HG03457 (cell line): ENCODE results near the gene CD40.
"Not testable (repeated sequence)": the region's sequence is repeated elsewhere in the genome, so short reads cannot be mapped to it uniquely, and the experiment has no call there.

ENCODE experiments used
- ATAC-seq: cut with Tn5 transposase; IDR thresholded peaks from one replicate; pipeline ENCODE4 v1.9.1; 2021; ENCODE audit warnings: moderate number of reproducible peaks; ENCODE audit not compliant: unreplicated experiment

CD40 gene

DNA sequence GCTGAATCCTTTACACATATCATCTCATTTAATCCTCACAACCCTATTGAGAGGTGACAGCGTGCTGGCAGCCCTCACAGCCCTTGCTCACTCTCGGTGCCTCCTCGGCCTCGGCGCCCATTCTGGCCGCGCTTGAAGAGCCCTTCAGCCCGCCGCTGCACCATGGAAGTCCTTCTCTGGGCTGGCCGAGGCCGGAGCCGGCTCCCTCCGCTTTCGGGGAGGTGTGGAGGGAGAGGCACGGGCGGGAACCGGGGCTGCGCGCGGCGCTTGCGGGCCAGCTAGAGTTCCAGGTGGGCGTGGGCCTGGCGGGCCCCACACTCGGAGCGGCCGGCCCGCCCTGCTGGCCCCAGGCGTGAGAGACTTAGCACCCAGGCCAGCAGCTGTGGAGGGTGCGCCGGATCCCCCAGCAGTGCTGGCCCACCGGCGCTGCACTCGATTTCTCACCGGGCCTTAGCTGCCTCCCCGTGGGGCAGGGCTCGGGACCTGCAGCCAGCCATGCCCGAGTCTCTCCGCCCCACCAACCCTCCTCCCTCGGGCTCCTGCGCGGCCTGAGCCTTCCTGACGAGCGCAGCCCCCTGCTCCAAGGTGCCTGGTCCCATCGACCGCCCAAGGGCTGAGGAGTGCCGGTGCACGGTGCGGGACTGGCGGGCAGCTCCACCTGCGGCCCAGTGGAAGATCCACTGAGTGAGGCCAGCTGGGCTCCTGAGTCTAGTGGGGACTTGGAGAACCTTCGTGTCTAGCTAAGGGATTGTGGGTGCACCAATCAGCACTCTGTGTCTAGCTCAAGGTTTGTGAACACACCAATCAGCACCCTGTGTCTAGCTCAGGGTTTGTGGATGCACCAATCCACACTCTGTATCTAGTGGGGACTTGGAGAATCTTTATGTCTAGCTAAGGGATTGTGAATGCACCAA, 26.2 kb upstream of the CD40 start:
- ATAC-seq: not testable (repeated sequence)

DNA sequence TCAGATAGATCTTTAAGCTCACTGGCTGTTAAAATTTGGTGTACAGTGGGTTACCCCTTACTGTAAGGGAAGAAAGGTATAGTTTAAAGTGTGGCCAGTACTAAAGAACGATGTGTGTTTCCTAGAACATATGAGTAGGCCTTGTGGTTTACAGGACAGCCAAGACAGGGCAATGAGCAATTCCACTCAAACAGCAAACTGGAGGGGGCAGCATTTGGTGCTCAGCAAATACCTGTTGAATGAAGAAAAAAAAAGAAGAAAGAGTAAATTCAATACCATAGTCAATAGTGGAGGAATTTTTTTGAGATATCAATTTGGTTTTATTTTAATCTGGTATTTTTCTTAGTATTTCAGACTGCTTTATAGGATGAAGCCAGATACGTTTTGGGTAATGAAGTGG, 24.6 kb upstream of the CD40 start:
- no peak for ATAC-seq

DNA sequence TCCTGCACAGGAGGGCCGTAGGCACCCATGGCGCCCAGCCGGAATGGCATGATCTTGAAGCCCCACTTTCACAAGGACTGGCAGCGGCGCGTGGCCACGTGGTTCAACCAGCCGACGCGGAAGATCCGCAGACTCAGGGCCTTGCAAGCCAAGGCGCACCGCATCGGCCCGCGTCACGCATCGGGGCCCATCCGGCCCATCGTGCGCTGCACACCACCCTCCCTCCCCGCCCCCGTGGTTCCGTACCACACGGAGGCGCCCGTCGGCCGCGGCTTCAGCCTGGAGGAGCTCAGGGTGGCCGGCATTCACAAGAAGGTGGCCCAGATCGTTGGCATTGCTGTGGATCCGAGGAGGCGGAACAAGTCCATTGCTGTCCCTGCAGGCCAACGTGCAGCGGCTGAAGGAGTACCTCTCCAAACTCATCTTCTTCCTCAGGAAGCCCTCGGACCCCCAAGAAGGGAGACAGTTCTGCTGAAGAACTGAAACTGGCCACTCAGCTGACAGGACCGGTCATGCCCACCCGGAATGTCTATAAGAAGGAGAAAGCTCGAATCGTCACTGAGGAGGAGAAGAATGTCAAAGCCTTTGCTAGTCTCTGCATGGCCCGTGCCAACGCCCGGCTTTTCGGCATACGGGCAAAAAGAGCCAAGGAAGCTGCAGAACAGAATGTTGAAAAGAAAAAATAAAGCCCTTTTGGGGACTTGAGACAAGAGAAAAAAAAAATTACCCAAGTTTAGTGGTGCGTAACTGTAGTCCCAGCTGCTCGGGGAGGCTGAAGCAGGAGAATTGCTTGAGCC, 18.4 kb upstream of the CD40 start:
- ATAC-seq: no peak

DNA sequence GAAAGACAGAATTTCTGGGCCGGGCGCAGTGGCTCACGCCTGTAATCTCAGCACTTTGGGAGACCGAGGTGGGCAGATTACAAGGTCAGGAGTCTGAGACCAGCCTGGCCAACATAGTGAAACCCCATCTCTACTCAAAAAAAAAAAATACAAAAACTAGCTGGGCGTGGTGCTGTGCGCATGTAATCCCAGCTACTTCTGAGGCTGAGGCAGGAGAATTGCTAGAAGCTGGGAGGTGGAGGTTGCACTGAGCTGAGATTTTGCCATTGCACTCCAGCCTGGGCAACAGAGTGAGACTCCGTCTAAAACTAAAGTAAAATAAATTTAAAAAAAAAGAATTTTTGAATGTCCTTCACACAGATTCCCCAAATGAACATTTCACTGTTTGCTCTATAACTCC, 17.7 kb upstream of the CD40 start:
- ATAC-seq: not testable (repeated sequence)

DNA sequence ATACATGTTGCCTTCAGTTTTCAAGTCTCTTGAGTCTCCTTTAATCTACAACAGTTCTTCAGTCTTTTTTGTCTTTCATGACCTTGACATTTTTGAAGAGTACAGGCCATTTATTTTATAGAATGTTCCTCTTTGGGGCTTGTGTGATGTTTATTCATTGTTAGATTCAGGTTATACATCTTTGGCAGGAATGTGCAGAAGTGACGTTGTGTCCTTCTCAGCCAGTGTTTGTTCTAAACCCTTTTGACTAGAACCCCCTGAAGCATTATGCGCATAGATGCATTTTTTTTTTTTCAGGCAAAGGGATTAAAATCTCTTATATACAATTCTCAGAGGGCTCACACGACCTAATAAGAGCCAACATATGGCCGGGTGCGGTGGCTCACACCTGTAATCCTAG, 17.1 kb upstream of the CD40 start:
- ATAC-seq: no peak

DNA sequence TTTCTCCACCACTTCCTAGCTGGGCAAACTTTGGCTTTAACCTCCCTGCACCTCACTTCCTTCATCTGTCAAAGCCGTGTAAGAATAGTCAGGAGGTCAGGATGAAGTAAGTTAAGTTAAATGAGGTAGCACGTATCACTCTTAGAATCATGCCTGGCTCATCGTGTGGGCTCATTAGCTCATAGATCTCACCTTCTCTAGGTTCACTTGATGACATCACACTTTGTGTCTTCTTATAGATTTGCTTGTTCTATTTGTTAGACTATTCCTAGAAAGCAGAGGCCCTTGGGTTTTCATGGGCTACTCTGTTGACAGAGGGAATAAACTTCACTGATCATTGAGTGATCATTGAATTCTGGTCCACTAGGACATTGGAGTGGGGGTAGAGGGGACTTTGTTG, 16.2 kb upstream of the CD40 start:
- ATAC-seq: no peak

DNA sequence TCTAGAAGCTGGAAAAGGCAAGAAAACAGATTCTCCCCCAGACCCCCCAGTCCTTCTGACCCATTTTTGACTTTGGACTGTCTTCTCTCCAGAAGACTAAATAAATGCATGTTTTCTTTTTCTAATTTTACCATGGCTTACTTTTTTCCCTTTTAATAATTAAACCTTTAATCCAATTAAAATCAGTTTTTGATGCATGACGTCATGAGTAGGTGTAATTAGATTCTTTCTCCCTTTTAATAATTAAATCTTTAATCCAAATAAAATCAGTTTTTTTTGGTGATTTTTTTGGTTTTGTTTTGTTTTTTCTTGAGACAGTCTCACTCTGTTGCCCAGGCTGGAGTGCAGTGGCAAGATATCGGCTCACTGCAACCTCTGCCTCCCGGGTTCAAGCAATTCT, 15.2 kb upstream of the CD40 start:
- no peak for ATAC-seq

DNA sequence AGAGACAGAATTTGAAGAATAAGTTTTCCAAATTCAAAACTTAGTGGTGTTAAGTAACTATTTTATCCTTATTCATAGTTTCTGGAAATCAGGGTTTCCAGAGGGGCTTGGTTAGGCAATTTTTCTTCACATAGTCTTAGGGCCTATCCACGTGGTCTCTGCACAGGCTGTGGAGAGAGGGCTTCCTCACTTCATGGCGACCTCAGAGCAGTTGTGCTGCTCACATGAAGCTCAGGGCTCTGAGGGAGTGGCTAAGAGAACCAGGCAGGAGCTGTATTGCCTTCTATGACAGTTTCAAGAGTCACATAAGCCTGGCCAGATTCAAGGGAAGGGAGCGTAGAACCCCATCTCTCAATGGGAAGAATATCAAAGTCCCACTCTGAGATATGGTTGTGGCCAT, 13.9 kb upstream of the CD40 start:
- no peak for ATAC-seq

DNA sequence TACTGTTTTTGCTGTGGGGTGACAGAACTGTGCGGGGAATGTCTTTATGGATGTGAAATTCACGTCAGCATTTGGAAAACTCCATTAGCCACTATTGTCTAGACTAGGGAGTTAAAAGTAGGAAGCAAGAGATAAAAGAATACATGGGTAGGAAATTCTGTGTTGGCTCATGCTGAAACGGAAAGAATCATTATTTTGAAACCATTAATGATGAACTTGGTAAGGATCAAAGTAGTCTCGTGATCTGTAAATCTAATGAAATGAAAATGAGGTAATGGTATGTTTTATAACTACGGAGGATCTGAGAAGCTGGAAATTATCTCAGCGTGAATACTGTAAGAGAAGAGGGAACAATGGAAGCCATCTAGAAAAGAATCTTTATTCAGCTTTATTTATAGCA, 11.1 kb upstream of the CD40 start:
- no peak for ATAC-seq

DNA sequence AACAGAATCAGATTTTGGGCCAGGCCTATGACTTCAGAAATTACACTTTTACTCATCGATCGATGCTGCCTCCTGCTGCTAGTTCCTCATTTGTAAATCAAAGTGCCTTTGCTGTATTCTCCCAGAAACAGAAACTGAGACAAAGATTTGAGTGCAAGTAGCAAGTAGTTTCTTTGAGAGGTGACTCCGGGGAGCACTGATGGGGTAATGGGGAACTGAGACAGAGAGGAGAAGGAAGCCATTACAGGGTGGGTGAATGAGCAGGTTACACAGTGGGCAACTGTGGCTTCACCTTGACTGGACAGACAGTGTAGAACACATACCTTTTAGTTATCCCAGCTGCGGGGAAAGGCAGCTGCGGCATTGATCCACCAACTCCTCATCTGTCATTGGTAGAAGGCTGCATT, 9.7 kb upstream of the CD40 start:
- ATAC-seq: peak; percentile 58

DNA sequence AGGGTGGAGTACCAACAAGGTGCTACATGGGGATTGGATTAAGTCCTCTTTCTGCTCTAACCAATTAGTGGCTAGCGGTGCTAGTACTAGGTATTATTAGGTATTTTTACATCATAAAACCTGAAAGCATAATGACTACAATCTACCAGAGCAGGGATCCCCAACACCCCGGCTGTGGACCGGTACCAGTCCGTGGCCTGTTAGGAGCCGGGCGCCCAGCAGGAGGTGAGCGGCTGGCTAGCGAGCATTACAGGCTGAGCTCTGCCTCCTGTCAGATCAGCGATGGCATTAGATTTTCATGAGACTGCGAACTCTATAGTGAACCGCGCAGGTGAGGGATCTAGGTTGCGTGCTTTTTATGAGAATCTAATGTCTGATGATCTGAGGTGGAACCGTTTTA, 9.1 kb upstream of the CD40 start:
- no peak for ATAC-seq

DNA sequence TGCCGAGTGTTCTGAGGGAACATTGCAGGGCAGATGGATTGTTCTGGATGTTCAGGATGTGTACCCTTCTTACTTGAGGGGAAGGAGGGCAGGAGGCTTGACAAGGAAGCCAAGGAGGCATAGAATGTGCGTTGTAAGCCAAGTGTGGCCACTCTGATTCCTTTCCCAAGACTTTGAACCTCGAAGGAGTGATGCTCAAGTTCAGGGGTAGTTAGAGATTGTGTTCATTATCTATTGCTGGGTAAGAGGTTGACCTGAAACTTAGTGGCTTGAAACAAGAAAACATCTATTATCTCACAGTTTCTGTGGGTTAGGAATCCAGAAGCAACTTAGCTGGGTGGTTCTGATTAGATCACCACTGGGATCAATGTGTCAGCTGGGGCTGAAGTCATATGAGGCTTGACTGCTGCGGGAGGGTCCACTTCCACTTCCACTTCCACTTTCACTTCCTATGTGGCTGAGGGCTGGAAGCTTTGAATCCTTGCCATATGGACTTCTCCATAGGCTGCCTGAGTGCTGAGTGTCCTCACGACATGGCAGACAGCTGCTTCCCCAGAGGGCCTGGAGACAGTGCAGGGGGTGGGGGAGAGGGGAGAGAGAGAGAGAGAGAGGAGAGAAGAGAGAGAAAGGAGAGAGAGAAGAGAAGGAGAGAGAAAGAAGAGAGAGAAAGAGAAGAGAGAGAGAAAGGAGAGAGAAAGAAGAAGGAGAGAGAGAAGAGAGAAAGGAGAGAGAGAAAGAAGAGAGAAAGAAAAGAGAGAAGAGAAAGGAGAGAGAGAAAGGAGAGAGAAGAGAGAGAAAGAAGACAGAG, 6.9 kb upstream of the CD40 start:
- peak; percentile 39 for ATAC-seq

DNA sequence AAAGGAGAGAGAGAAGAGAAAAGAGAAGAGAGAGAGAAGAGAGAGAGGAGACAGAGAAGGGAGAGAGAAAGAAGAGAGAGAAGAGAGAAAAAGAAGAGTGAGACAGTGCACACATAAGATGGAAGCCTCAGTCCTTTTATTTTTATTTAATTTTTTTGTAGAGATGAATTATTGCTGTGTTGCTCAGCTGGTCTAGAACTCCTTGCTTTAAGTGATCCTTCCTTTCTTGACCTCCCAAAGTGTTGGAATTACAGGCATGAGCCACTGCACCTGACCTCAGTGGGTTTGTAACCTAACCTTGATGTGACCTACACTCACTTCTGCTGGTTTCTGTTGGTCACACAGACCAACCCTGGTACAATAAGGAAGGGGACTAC, 6.3 kb upstream of the CD40 start:
- no peak for ATAC-seq

DNA sequence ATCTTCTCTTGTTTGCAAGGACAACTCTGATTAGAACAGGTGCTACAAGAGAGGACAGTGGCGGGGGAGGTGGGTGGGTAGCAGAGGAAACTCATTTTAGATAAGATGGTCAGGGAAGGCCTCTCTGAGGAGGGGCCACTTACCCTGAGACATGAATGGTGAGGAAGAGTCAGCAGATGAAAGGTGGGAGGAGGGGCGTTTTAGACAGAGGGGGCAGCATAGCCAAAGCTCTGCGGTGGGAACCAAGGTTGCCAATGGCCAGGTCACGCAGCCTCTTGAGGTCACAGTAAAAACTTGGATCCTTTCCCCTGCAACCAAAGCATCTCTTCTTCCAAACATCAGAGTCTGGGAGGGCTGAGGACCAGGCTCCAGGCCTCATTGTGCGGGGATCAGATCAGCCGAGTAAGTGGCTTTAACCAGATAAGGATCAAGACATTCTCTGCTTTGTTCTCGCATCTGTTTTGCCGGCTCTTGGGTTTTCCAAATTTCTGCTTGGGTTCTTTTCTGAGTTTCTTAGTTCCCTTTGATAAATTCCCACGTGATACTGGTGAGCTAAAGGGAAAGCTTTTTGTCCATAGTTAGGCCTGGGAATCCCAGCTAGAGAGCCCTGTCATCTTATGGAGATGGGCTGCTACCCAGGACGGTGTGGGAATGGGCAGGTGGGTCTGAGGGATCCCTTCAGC, 5.5 kb upstream of the CD40 start:
- no peak for ATAC-seq

DNA sequence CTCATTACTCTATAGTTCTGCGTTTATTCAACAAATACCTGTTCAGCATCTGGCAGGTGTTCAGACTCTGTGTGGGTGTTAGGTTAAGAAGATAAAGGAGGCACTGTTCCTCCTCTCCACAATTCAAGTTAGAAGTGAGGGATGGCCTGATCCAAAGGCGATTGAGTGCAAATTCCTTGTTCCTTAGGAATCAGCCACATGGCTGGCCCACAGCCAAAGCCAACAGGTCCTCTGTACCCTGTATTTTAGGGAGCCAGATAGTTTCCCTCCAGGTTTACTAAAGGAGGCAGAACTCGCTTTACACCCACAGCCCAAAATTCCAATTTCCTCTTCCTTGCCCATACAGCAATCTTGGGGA, 5.0 kb upstream of the CD40 start:
- no peak for ATAC-seq

DNA sequence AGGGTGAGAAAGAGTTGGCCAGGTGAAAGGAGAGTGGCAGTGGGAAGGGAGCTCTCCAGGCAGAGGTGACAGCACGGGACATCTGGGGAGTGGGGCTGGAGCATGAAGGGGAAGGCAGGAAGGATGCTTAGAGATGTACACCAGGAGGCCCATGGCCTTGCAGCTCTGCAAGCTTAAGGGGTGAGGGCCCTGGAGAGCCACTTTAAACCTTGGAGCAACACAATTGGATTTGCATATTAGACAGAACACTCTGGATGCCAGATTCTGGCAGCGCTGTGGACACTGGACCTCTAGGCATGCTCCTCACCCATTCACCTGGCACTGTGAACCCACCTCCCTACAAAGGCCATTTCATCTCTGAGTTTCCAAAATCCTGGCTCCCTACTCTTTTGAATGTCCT, 3.7 kb upstream of the CD40 start:
- no peak for ATAC-seq

DNA sequence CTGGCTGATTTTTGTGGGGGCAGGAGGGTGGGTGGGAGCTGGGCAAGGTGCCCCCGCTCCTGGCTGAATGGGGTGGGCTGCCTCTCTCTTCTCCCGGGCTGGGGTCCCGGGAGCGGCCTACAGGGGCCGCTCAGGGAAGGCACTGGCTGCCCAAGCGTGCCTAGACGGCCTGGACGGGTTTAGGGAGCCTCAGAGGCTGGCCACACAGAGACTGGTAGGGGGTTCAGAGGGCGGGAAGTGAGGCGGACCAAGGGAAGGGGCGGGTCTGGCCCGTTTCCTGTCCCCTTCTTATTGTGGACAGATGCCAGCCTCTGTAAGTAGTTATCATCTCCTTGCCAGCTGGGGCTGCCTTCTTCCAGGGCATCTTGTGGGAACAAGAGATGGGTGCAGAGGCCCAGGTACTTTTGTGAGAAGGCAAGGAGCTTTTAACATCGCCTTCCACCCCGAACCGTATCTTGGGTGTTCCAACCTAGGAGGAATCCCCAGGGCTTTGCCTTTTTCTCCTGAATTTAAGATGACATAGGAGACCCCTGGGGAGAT, 437 bp downstream of the CD40 start:
- no peak for ATAC-seq

DNA sequence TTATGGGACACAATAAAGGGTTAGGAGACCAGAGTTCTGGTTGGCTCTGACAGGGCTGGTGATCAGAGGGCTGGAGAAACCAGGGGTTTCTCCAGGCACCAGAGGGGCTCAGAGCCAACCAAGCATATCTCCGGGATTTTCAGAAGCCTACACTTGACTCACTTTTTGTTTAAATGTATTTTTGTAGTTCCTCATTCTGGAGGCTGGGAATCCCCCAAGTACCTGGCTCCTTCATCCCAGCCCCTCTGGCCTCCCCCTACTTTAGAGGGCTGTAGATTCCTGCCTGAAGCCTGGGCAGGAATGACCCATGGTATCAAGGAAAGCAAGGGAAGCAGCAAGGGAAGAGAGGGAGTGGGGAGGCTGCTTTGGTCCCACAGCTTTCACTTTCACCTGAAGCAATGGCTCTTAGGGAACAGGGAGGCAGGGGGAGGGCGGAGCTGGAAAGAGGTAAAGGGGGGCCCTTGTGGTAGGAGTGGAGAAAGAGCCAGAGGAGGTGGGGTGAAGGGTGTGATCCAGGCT, 973 bp downstream of the CD40 start:
- no peak for ATAC-seq

DNA sequence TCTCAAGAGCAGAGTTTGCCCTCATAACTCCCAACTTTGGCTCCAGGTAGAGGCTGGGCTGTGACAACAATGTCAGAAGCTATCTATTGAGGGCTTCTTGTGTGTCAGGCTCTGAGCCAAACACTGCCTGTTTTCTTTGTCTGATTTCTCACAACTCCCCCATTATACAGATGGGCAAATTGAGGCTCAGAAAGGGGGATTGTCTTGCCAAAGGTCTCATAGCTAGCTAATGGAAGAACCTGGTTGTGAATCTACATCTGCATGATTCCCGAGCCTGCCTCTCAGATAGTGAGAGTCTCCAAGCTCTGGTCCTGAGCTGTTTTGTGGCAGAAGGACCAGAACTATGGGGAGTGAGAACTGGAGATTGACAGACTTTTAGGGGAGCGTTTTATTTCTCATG, 1.4 kb downstream of the CD40 start:
- no peak for ATAC-seq

DNA sequence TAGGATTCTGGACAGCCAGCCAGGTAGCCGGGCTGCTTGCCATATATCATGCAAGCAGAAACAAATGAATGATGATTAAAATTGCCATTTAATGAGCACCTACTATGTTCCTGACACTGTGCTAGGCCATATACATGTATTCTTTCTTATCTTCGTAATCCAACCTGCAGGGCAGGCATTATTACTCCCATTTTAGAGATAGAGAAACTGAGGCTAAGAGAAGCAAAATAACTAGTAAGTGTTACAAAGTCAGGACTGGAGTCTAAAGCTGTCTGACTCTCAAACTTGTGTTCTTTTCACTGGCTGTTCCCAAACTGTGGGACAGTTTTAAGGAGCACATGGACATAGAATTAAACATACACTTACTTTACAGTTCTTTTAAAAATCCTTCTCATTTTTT, 2.0 kb downstream of the CD40 start:
- no peak for ATAC-seq
